Ovary (tissue), 3 donors: ENCODE results near the gene CNTRL.

Source experiments
- CTCF ChIP-seq, 3 donors: fragments of 450-650 bp in 2 of 3; fragments of 200-600 bp in 1 of 3; IDR thresholded peaks; one replicate each; pipeline versions ENCODE4 v1.5.1 to v1.8.0; 2016 to 2022; ENCODE audit warnings: antibody characterized with exemption in 3 of 3, mild to moderate bottlenecking in 1 of 3
- POLR2A ChIP-seq: fragments of 450-650 bp; IDR thresholded peaks from one replicate; pipeline ENCODE4 v1.6.1; 2017; ENCODE audit warnings: antibody characterized with exemption, mild to moderate bottlenecking, moderate library complexity
- donor health status: DM: no; HTN: no; CAD: no.

GRCh38 chr9:121115466-121115865 lies 40.7 kb downstream of the CNTRL start:
- TF ChIP-seq POLR2A (no peak), CTCF (IDR thresholded peaks at IDR 0.05) (no peak)
